NOMO-1 treated with dmso at 0.1 percent for 144 hours (cell line): ENCODE data around the gene NMNAT3.

Source experiments
- DNase-seq: peaks from one replicate; lab custom pipeline; 2025; ENCODE audit not compliant: unreplicated experiment; lab: John Stamatoyannopoulos, UW

Gene NMNAT3

GRCh38 chr3:139523718-139524117 lies 154.1 kb downstream of the NMNAT3 start:
- no peak for DNase-seq

DNA sequence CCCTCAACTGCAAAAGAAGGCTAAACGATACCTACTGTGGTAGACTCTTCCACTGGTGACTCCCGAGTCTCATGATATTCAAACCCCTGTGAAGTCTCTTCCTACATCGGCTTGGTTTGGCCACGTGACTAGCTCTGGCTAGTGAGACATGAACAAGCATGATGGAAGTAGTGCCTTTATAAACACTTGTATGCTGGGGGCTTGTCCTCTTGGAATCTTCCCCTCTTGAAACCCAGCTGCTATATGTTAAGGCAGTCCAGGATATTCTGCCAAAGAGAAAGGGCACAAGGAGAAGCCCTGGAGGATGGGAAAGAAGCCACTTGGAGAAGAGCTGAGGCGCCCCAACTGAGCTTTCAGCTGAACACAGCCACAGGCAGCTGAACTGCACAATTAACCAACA lies 154.6 kb downstream of the NMNAT3 start:
- DNase-seq = no peak

DNA sequence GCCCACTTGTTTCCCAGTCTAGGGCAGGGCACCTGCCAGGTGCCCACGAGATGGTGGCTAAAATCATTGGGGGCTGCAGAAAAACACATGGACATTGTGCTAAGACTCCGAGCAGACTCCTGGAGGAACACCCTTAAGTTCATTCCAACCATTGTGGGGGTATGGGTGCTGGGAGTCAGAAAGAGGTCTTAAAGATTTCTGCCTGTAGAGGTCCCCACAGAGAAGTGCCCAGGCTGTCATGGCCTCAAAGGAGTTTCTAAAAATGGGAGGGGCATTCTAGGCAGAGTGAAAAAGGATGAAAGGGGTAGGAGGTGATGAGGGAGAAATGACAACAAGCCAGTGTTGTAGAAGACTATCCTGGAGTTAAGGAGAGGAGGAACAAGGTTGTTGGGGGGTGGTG lies 155.4 kb downstream of the NMNAT3 start:
- no peak for DNase-seq

DNA sequence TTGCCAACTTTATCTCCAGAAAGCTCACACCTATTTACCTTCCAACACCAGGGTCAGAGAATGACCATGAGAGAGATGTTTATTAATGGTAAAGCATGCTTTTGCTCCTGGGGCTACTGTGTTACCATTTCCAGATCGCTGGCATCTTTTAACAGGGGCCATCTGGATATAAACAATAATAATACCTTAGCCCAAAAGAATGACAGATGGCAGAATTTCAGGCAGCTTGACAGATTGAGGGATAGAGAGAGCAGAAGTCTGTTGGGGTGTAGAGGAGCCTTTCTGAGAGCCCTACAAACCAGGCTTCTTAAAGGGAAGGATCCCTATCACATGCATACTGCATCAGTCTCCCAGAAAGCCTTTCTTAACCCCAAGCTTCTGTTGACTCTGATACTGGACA lies 156.0 kb downstream of the NMNAT3 start:
- DNase-seq = no peak

DNA sequence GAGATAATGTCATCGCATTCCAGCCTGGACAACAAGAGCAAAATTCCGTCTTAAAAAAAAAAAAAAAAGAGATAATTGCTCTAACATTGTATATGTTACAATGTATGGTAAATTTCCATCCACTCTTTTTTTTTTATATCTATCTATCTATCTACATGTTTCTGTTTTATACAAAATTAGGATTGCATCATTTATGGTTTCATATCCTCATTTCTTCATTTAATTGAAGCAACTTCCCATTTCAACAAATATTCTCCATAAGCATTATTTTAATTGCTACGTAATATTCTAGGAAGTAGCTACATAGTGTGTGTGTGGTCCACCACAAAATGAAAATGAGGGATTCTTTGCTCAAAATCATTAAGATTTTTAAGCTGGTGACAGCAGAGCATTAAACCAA lies 156.6 kb downstream of the NMNAT3 start:
- DNase-seq = peak; percentile 48

GRCh38 chr3:139519998-139520737 lies 157.6 kb downstream of the NMNAT3 start:
- DNase-seq = peak; percentile 28

- no peak for DNase-seq
Observed at GRCh38 chr3:139518926-139519842, 158.6 kb downstream of the NMNAT3 start.

DNA sequence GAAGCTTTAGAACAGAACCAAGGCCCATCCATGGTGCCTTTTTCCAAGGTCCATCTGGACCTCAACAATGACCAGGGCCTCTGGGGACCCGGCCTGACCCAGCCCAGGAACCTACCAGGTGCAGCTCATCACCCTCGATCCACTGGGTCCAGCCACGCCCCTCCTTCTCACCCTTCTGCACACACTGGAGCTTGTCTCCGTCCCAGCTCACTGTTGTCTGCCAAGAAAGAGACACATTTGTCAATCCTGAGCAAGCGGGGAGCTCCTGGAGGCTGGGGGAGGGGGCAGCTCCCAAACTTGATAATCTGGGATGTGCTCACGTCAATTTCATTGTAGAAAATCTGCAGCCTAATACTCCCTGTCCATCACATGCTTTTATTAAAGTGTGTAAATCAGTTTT lies 159.5 kb downstream of the NMNAT3 start:
- no peak for DNase-seq

GRCh38 chr3:139517321-139518065 lies 160.3 kb downstream of the NMNAT3 start:
- DNase-seq = no peak

DNA sequence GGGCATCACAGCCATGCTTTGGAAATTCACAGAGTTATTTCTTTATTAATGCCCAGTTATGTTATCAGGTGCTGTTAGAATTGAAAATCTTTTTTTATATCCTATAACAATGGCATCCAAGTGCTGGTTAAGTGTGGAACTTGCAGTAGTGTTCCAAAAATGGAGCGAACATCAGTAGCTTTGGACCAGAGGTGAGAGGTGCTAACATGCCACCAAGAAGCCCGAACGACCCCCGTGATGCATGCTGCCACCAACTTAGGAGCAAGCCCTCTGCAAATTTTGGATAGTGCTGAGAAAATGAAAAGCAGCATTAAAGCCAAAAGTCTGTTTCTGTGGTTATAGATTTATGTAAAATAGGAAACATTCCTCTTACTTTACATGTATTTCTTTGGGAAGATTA lies 163.0 kb downstream of the NMNAT3 start:
- no peak for DNase-seq
